ENCODE results near the gene LZTR1. TPM values are rescaled to one million over a fixed set of nuclear protein-coding genes. Genes with fewer than 3 reads are reported as not detected.
"Not testable (repeated sequence)": the region's sequence is repeated elsewhere in the genome, so short reads cannot be mapped to it uniquely, and the experiment has no call there.

Gene LZTR1
- 10 to 100 TPM; 42.4 to 76.3 (median 57.2) TPM for total RNA-seq

DNA sequence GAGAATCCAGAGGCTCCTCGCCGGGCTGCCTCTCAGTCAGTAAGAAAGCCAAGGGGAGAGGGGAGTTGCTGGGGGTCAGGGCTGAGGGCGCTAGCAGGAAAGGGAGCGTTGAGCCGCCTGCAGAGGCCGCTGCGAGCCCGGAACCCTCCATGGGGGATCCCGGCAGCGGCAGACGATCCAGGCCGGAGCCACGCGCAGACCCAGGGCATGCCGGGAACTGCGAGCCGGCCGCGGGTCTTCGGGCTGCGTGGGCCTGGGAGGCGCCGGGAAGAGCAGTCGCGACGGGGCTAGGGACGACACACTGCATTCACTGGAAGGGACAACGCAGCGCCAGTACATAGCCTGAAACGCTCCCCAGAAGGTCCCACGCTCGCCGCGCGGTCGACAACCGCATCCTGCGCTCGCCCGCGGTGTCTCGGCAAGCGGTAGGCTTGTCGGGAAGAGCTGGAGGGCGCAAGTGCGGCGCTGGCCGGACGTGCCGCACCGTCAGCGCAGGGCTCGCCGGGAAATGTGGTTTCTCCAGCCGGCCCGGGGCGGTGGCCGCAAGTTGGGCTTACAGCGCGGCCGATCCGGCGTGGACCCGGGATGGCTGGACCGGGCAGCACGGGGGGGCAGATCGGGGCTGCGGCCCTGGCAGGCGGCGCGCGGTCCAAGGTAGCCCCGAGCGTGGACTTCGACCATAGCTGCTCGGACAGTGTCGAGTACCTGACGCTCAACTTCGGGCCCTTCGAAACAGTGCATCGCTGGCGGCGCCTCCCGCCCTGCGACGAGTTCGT is at the start of gene LZTR1:
Gene LZTR1, plus strand, starts transcription at position 511 of the 776 bp plus-strand sequence. Its CDS starts 75 bp downstream, at position 586.
- Histone ChIP-seq H3K9me3 (peaks cover 0 to 8% (median 4%) of the 10 kb centered on the region in 4 donors), H3K27me3 (no peaks in the 10 kb centered on the region), H3K36me3 (peaks cover 6 to 28% (median 19%) of the 10 kb centered on the region in 4 donors), H3K4me3 (peak within 1 kb of the TSS; percentile 75 to 97 (median 82)), H3K27ac (replicated peaks in 1 of 4) (peak within 1 kb of the TSS; percentile 91 to 95 (median 94)), H3K4me1 (peaks cover 34 to 45% (median 43%) of the 10 kb centered on the region in 4 donors)
- intact Hi-C loops (cut with DNase I), result loop anchor here (2.0 kb wide), 1 partner anchor 17 kb away; no protein-coding TSS in a partner anchor
- TF ChIP-seq CTCF (IDR thresholded peaks at IDR 0.05) (peak; percentile 60 to 70 (median 67)), POLR2A (IDR thresholded peaks at IDR 0.05; ENCODE audit: low read depth) (peak; percentile 89), POLR2AphosphoS5 (IDR thresholded peaks at IDR 0.05) (peak; percentile 98 to 99), EP300 (IDR thresholded peaks at IDR 0.05) (no peak)
- 0% methylated on average over 17 of the region's 87 CpGs for WGBS
- peak; percentile 93 for DNase-seq (ENCODE audit: extremely low spot score)

DNA sequence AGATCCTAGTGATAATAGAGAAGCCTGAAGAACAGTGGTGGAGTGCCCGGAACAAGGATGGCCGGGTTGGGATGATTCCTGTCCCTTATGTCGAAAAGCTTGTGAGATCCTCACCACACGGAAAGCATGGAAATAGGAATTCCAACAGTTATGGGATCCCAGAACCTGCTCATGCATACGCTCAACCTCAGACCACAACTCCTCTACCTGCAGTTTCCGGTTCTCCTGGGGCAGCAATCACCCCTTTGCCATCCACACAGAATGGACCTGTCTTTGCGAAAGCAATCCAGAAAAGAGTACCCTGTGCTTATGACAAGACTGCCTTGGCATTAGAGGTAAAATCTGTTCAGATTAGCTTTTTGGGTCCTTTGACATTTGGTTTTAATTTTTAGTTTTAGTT is 48.2 kb upstream of the LZTR1 start:
- H3K4me3 ChIP-seq, result no peak overlapping the region
- H3K36me3 ChIP-seq, result peaks cover 5 to 44% (median 28%) of the 10 kb centered on the region in 4 donors
- intact Hi-C loops (cut with DNase I), result no loop called here
- H3K4me1 ChIP-seq, result peaks cover 30 to 73% (median 51%) of the 10 kb centered on the region in 4 donors
- no peaks in the 10 kb centered on the region for H3K27me3 ChIP-seq
- H3K9me3 ChIP-seq, result no peaks in the 10 kb centered on the region
- no peak overlapping the region for H3K27ac ChIP-seq (replicated peaks in 1 of 4)
- WGBS, result 94% methylated on average over 7 of the region's 7 CpGs
- no peak for DNase-seq (ENCODE audit: extremely low spot score)
- TF ChIP-seq CTCF (IDR thresholded peaks at IDR 0.05), result no peak
- TF ChIP-seq POLR2AphosphoS5 (IDR thresholded peaks at IDR 0.05), result no peak
- TF ChIP-seq POLR2A (IDR thresholded peaks at IDR 0.05; ENCODE audit: low read depth), result no peak
- no peak for TF ChIP-seq EP300 (IDR thresholded peaks at IDR 0.05)

DNA sequence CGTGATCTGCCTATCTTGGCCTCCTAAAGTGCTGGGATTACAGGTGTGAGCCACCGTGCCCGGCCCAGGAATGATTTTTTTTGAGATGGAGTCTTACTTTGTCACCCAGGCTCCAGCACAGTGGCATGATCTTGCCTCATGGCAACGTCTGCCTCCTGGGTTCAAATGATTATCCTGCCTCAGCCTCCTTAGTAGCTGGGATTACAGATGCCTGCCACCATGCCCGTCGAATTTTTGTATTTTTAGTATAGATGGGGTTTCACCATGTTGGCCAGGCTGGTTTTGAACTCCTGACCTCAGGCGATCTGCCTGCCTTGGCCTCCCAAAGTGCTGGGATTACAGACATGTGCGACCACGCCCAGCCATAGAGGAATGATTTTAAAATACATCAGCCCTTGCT is 47.0 kb upstream of the LZTR1 start:
- intact Hi-C loops (cut with DNase I); H3K27ac ChIP-seq (replicated peaks in 1 of 4); DNase-seq (ENCODE audit: extremely low spot score); H3K9me3 ChIP-seq; H3K27me3 ChIP-seq; H3K4me3 ChIP-seq: not testable (repeated sequence)
- peaks cover 36 to 72% (median 55%) of the 10 kb centered on the region in 4 donors for H3K4me1 ChIP-seq
- WGBS, result 95% methylated on average over 9 of the region's 9 CpGs
- H3K36me3 ChIP-seq, result peaks cover 5 to 44% (median 28%) of the 10 kb centered on the region in 4 donors

DNA sequence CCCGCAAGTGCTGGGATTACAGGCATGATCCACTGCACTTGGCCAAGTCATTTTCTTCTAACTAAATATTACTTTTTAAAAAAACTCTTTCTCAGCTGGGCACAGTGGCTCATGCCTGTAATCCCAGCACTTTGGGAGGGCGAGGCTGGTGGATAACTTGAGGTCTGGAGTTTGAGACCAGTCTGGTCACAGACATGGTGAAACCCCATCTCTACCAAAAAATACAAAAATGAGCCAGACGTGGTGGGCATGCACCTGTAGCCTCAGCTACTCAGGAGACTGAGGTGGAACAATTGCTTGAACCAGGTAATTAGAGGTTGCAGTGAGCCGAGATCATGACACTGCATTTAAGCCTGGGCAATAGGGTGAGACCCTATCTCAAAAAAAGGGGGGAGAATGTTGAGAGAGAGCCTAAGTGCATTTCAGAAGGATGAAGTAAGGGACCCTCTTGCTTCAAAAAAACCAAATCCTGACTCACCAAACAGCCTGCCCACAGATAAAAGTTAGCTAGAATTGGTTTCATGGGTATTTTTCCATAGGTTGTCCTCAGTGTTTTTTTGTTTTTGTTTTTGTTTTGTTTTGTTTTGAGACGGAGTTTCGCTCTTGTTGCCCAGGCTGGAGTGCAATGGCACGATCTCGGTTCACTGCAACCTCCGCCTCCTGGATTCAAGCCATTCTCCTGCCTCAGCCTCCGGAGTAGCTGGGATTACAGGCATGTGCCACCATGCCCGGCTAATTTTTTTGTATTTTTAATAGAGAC is 46.1 kb upstream of the LZTR1 start:
- H3K27me3 ChIP-seq; DNase-seq (ENCODE audit: extremely low spot score); H3K27ac ChIP-seq (replicated peaks in 1 of 4); intact Hi-C loops (cut with DNase I); H3K9me3 ChIP-seq; H3K4me3 ChIP-seq: not testable (repeated sequence)
- WGBS, result 85% methylated on average over 11 of the region's 11 CpGs
- H3K36me3 ChIP-seq, result peaks cover 5 to 44% (median 28%) of the 10 kb centered on the region in 4 donors
- peaks cover 42 to 81% (median 62%) of the 10 kb centered on the region in 4 donors for H3K4me1 ChIP-seq

DNA sequence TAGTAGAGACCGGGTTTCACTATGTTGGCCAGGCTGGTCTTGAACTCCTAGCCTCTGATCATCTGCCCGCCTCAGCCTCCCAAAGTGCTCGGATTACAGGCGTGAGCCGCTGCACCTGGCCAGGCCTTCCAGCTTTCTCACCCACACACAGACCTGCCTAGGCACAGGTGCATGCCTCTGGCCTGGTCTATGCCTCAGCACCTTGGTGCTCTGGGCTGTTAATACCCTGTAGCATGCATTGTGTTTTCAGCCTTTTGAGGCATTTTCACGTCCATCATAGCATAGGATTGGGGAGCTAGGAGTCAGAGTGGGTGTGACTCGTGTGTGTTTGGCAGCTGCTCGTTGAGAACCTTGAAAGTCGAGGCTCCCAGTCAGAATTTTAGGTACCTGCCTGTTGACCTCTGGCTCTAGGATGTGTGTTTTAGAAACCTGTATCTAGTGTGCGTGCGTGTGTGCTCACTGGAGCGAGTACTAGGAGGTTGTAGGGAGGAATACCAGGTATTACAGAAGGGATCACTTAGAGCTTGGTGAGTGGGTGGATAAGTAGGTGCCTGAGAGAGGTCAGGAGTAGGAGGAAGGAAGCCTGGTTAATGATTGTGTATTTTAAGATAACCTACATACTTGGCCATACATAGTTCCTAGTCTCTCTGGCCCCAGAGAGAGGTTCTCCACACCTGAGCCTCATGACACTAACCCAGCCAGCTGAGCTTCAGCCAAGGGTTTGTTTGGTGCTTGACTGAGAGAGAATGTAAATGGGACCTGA is 44.9 kb upstream of the LZTR1 start:
- Histone ChIP-seq H3K4me1 (peaks cover 39 to 79% (median 61%) of the 10 kb centered on the region in 4 donors), H3K4me3 (no peak overlapping the region), H3K27ac (replicated peaks in 1 of 4) (no peak overlapping the region), H3K36me3 (peaks cover 5 to 44% (median 28%) of the 10 kb centered on the region in 4 donors), H3K27me3 (no peaks in the 10 kb centered on the region), H3K9me3 (no peaks in the 10 kb centered on the region)
- WGBS, result 74% methylated on average over 12 of the region's 12 CpGs
- intact Hi-C loops (cut with DNase I), result no loop called here
- TF ChIP-seq CTCF (IDR thresholded peaks at IDR 0.05), result no peak
- TF ChIP-seq POLR2A (IDR thresholded peaks at IDR 0.05; ENCODE audit: low read depth), result no peak
- no peak for TF ChIP-seq EP300 (IDR thresholded peaks at IDR 0.05)
- DNase-seq (ENCODE audit: extremely low spot score), result no peak
